Tibial nerve (tissue), 4 donors: Measurements from ENCODE around the gene NKX3-2. TPM values are rescaled to one million over a fixed set of nuclear protein-coding genes. Genes with fewer than 3 reads are reported as not detected.

Source experiments
- DNase-seq, 2 donors: peaks; one replicate each; pipeline ENCODE4 v3.0.0-alpha.2; 2019; ENCODE audit warnings: low spot score in 2 of 2
- H3K27ac ChIP-seq, 4 donors: fragments of 200-600 bp; sonication (generic) in 3 of 4; one replicate each; pipeline ENCODE4 v1.5.1; 2017 to 2019; ENCODE audit warnings: mild to moderate bottlenecking in 1 of 4
- H3K27me3 ChIP-seq, 2 donors: fragments of 200-600 bp; sonication (generic) in 1 of 2; one replicate each; pipeline versions ENCODE4 v1.5.1 to v1.6.0; 2017 to 2019
- H3K36me3 ChIP-seq, 3 donors: fragments of 200-600 bp; sonication (generic); one replicate each; pipeline ENCODE4 v1.5.1; 2018 to 2019
- H3K4me1 ChIP-seq, 4 donors: fragments of 200-600 bp; sonication (generic) in 3 of 4; one replicate each; pipeline ENCODE4 v1.5.1; 2017 to 2019
- H3K4me3 ChIP-seq, 4 donors: fragments of 200-600 bp; sonication (generic) in 3 of 4; one replicate each; pipeline ENCODE4 v1.5.1; 2017 to 2019; ENCODE audit warnings: mild to moderate bottlenecking in 1 of 4, moderate library complexity in 1 of 4
- H3K9me3 ChIP-seq, 4 donors: fragments of 200-600 bp; sonication (generic) in 3 of 4; one replicate each; pipeline ENCODE4 v1.5.1; 2017 to 2019
- EP300 ChIP-seq, 2 donors: sonication (generic); formaldehyde crosslinking; IDR thresholded peaks; one replicate each; pipeline ENCODE4 v1.6.1; 2017; ENCODE audit warnings: antibody characterized with exemption in 2 of 2, mild to moderate bottlenecking in 1 of 2
- POLR2A ChIP-seq, 2 donors: fragments of 450-650 bp; IDR thresholded peaks; one replicate each; pipeline ENCODE4 v1.6.1; 2017; ENCODE audit warnings: antibody characterized with exemption in 2 of 2, mild to moderate bottlenecking in 2 of 2, moderate library complexity in 2 of 2
- WGBS, 2 donors: methylation state at CpG; one replicate each; pipeline ENCODE4 v1.1.5; 2018; 5-methylcytosine and 5-hydroxymethylcytosine counted together
- total RNA-seq, 4 donors: library from RNA; depleted of rRNA; stranded (reverse); fragments of >200 nt; gene quantifications; one replicate each; pipeline ENCODE4 v1.1.0, GENCODE V29; 2016
- TF ChIP-seq, protein P1 (sequence below), 5 experiments: fragments of 200-600 bp in 3 of 5; fragments of 450-650 bp in 2 of 5; sonication (generic) in 3 of 5; IDR thresholded peaks; one replicate each; pipeline ENCODE4 v1.5.1; 2016 to 2019; ENCODE audit warnings: antibody characterized with exemption in 5 of 5, mild to moderate bottlenecking in 3 of 5, moderate library complexity in 2 of 5

The NKX3-2 gene
- total RNA-seq, 4 donors from 2014 or later, result 0.22 to 0.84 (median 0.30) TPM; not detected in 1

DNA sequence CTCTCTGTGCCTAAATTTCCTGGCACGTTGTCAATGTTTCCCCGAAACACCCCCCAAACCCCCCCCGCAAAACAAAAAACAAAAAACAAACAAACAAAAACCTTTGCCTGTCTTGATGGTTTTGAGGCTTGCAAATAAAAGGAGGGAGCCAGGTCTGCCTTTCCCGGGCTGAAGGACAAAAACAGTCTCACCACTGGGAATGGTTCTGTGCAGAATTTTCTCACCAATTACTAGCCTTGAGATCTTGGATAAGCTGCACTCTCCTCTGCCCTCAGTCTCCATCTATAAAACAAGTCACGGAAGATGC lies 15.5 kb downstream of the NKX3-2 start:
- WGBS, 2 donors, result 5 to 7% methylated on average over 5 of the region's 5 CpGs
- Histone ChIP-seq H3K27ac (no peak overlapping the region), H3K9me3 (peaks cover 0 to 19% (median 8%) of the 10 kb centered on the region in 4 donors), H3K4me3 (no peak overlapping the region), H3K4me1 (peaks cover 0 to 36% (median 0%) of the 10 kb centered on the region in 4 donors), H3K27me3 (peaks cover 6 to 100% of the 10 kb centered on the region in 2 donors), H3K36me3 (peaks cover 0 to 6% (median 0%) of the 10 kb centered on the region in 3 donors)
- TF ChIP-seq POLR2A (IDR thresholded peaks at IDR 0.05) (no peak), EP300 (IDR thresholded peaks at IDR 0.05) (no peak)
- DNase-seq, result no peak

DNA sequence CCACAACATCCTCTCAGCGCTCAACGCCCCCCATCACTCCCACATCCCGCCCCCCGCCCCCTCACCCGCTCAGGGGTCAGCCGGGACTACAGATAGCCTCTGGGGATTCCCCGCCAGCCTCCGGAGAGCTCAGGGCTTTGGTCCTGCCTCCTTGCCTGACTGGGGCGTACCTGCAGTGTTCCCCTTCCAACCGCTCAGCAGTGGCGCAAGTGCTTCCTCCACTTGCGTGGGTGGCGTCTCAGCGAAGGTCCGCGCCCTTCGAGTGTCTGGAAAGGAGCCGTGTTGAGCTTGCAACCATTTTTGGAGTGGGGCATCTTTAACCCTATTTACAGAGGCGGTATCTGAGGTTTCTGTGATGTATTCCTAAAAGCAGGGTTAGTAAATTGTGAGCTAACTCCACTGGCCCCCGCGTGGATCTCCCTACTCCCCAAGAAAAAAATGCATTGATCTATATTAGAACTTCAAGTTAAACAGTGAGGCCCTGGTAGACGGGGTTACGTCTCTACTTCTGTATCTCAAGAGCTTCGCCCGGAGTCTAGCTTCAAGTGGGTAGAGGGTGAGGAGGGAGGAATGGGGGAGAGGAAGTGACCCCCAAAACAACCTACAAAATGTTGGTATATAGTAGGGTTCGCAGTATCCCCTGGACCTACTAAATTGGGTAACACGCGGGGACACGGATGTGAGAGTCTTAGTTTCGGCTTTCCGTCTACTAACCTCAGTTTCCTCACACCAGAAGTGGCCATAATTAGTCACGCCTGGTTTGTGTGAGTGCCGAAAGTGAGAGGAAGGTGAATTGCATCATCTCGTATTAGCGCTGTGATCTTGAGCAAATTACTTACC lies 16.1 kb downstream of the NKX3-2 start:
- no peak overlapping the region for H3K4me3 ChIP-seq
- H3K27ac ChIP-seq, result no peak overlapping the region
- no peak for TF ChIP-seq POLR2A (IDR thresholded peaks at IDR 0.05)
- no peak for TF ChIP-seq EP300 (IDR thresholded peaks at IDR 0.05)
- TF ChIP-seq, protein P1, sequence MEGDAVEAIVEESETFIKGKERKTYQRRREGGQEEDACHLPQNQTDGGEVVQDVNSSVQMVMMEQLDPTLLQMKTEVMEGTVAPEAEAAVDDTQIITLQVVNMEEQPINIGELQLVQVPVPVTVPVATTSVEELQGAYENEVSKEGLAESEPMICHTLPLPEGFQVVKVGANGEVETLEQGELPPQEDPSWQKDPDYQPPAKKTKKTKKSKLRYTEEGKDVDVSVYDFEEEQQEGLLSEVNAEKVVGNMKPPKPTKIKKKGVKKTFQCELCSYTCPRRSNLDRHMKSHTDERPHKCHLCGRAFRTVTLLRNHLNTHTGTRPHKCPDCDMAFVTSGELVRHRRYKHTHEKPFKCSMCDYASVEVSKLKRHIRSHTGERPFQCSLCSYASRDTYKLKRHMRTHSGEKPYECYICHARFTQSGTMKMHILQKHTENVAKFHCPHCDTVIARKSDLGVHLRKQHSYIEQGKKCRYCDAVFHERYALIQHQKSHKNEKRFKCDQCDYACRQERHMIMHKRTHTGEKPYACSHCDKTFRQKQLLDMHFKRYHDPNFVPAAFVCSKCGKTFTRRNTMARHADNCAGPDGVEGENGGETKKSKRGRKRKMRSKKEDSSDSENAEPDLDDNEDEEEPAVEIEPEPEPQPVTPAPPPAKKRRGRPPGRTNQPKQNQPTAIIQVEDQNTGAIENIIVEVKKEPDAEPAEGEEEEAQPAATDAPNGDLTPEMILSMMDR (IDR thresholded peaks at IDR 0.05), result no peak
- peaks cover 6 to 100% of the 10 kb centered on the region in 2 donors for H3K27me3 ChIP-seq
- H3K9me3 ChIP-seq, result peaks cover 0 to 23% (median 8%) of the 10 kb centered on the region in 4 donors
- H3K4me1 ChIP-seq, result peaks cover 0 to 40% (median 0%) of the 10 kb centered on the region in 4 donors
- 5 to 9% methylated on average over 27 to 28 of the region's 35 CpGs for WGBS, 2 donors
- H3K36me3 ChIP-seq, result peaks cover 0 to 8% (median 0%) of the 10 kb centered on the region in 3 donors
- no peak for DNase-seq

DNA sequence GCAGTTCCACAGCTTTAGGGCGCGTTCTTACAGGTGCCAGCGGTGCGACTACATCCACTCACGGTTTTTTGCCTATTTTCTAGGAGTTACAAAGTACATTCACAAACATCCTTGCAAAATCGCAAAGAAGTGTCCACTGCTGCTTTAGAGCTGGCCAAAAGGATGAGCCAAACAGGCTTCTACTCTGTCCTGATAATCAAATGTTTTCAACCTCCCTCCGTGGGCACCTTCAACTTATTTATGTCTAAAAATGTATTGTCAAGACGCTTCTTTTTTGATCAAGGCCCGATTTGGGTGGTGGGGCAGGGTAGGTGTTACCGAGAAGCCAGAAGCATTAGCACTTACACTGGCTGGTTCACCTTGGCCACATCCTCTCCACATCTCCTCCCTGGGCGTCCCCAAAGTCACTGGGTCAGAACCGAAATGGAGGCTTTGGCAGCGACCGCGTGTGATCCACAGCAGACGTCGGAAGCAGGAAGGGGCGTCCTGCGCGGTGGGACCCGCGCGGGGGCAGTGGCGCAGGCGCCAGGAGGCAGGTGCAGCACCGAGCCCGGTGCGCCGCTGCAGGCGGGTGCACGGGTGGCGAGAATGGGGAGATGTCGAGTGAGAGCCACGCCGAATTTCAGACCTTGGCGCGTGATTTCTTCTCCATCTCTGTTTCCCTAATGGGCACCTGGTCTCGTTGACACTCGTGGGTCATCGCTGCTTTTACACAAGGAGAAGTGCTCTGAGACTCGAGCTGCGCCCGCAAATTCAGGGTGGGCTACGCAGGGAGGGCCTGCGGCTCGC lies 16.9 kb downstream of the NKX3-2 start:
- TF ChIP-seq, protein P1 (IDR thresholded peaks at IDR 0.05), result no peak
- TF ChIP-seq POLR2A (IDR thresholded peaks at IDR 0.05) (no peak), EP300 (IDR thresholded peaks at IDR 0.05) (no peak)
- peaks cover 0 to 23% (median 8%) of the 10 kb centered on the region in 4 donors for H3K9me3 ChIP-seq
- DNase-seq, result no peak
- H3K27me3 ChIP-seq, result peaks cover 6 to 100% of the 10 kb centered on the region in 2 donors
- no peak overlapping the region for H3K27ac ChIP-seq
- peaks cover 0 to 8% (median 0%) of the 10 kb centered on the region in 3 donors for H3K36me3 ChIP-seq
- peaks cover 0 to 48% (median 0%) of the 10 kb centered on the region in 4 donors for H3K4me1 ChIP-seq
- no peak overlapping the region for H3K4me3 ChIP-seq
- WGBS, 2 donors, result 5 to 8% methylated on average over 29 to 37 of the region's 46 CpGs

DNA sequence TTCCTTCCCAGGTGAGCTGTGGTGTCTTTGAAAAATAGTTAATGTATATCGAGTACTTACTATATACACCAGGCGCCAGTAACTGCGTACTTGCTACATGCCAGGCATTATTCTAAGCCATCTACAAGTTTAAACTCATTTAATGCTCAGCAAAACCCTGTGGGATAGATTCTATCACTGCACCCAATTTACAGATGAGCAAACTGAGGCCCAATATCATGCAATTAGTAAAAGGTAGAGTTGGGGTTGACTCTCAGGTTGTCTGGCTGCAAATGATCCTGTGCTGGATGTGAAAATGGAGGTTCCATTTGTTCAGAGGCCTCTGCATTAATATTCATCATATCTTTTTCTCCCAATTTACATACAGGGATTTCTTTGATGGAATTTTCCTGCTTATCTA lies 17.6 kb downstream of the NKX3-2 start:
- H3K27ac ChIP-seq, result no peak overlapping the region
- peaks cover 6 to 100% of the 10 kb centered on the region in 2 donors for H3K27me3 ChIP-seq
- TF ChIP-seq, protein P1 (IDR thresholded peaks at IDR 0.05), result no peak
- TF ChIP-seq POLR2A (IDR thresholded peaks at IDR 0.05) (no peak), EP300 (IDR thresholded peaks at IDR 0.05) (no peak)
- H3K9me3 ChIP-seq, result peaks cover 0 to 23% (median 8%) of the 10 kb centered on the region in 4 donors
- no peak overlapping the region for H3K4me3 ChIP-seq
- 47 to 51% methylated on average over 3 of the region's 3 CpGs for WGBS, 2 donors
- peaks cover 0 to 51% (median 0%) of the 10 kb centered on the region in 4 donors for H3K4me1 ChIP-seq
- no peak for DNase-seq
- H3K36me3 ChIP-seq, result peaks cover 0 to 8% (median 0%) of the 10 kb centered on the region in 3 donors

DNA sequence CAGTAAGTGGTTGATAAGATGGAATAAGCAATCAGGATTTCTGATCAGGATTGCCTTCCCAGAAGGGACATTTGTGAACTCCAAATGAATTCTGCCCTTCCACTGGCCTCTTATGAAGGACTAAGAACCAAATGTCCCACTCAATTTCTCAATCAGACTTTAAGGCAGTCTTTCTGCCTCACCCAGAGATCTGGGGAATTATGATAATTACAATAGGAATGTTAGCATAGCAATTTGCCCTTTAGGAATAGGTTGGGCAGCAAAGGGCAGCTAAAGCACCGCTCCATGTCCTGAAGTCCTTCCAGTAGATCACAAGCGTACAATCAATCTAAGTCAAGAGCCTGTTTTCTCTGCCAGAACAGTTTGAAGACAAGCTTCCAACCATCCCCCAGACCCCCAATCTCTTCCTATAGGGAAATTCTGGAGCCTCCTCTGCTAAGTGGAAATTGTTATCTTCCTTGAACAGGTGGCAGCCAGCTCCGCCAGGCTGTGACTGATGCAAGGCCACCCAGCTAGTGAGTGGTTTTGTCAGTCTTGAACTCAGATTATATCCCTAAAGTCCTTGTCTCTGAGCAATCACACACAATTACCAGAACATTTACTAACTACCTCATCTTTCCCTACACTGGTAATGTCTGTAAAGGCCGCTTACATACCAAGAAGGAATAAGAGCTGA lies 18.6 kb downstream of the NKX3-2 start:
- 56 to 58% methylated on average over 4 of the region's 4 CpGs for WGBS, 2 donors
- DNase-seq, result no peak
- H3K27ac ChIP-seq, result no peak overlapping the region
- TF ChIP-seq POLR2A (IDR thresholded peaks at IDR 0.05) (no peak), EP300 (IDR thresholded peaks at IDR 0.05) (no peak)
- TF ChIP-seq, protein P1 (IDR thresholded peaks at IDR 0.05), result no peak
- peaks cover 0 to 23% (median 8%) of the 10 kb centered on the region in 4 donors for H3K9me3 ChIP-seq
- peaks cover 6 to 100% of the 10 kb centered on the region in 2 donors for H3K27me3 ChIP-seq
- no peak overlapping the region for H3K4me3 ChIP-seq
- H3K4me1 ChIP-seq, result peaks cover 0 to 43% (median 0%) of the 10 kb centered on the region in 4 donors
- H3K36me3 ChIP-seq, result peaks cover 0 to 8% (median 0%) of the 10 kb centered on the region in 3 donors
